HG03064 (cell line): ENCODE results near the gene APEX1.

Experiments used
- ATAC-seq: cut with Tn5 transposase; IDR thresholded peaks from one replicate; pipeline ENCODE4 v1.9.1; 2021; ENCODE audit warnings: low read depth; ENCODE audit not compliant: unreplicated experiment

Gene APEX1

DNA sequence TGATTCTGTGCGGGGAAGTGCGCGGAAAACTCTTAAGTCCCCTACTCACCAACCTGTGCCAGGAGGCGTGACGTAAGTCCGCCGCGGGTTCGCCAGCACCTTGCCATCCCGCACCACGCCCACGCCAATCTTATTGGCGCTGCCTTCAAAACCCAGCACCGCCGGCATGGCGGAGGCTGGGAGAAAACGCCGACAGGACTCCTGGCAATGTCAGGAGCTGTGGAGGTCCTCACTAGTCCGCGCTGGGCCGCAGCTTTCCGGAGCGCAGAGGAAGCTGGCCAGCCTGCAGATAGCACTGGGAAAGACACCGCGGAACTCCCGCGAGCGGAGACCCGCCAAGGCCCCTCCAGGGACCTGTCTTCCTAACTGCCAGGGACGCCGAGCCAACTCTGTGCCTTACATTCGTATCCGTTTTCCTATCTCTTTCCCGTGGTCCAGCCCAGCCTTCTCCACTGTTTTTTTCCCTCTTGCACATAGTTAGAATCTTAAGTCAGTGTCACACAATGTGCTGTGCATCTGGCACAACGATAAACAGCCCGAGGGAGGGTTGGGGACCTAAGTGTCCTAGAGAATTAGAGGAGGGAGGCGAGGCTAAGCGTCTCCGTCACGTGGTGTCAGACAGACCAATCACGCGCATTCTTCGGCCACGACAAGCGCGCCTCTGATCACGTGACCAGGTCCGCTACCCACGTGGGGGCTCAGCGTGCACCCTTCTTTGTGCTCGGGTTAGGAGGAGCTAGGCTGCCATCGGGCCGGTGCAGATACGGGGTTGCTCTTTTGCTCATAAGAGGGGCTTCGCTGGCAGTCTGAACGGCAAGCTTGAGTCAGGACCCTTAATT, at the start of gene APEX1, which contains the start of gene OSGEP:
TSS of gene APEX1 (plus strand) at position 711 of the 839 bp plus-strand sequence. CDS start 420 bp downstream, outside the sequence.
TSS of gene OSGEP (minus strand) at position 297 of the 839 bp plus-strand sequence. CDS start at position 168, 129 bp downstream.
- ATAC-seq: peak; percentile 77

- no peak for ATAC-seq
These were observed 45.8 kb upstream of the APEX1 start for GRCh38 chr14:20409226-20409625.

- peak; percentile 61 for ATAC-seq
These were observed 42.6 kb upstream of the APEX1 start for GRCh38 chr14:20412411-20412810.

- ATAC-seq: peak; percentile 73
These were observed 41.9 kb upstream of the APEX1 start, which contains the start of gene TEP1 for GRCh38 chr14:20412876-20413743. TEP1 (minus strand) TSS chr14:20413501; CDS start chr14:20408439, 5,062 bp downstream.

DNA sequence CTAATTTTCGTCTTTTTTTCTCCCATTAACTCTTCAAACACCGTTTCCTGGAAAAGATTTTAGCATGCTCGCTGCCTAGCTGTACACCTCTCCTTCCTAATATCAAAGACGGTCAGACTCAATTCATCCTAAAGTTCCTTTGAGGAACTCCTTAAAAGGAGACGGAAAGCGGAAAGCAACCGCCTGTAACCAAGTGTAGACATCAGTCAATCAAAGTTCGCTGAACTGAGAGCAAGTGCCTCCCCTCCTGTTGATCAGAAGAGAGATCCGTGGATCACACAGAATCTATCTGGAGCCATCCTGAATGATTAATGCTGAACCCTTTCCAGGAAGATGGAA, 41.3 kb upstream of the APEX1 start:
- peak; percentile 39 for ATAC-seq

DNA sequence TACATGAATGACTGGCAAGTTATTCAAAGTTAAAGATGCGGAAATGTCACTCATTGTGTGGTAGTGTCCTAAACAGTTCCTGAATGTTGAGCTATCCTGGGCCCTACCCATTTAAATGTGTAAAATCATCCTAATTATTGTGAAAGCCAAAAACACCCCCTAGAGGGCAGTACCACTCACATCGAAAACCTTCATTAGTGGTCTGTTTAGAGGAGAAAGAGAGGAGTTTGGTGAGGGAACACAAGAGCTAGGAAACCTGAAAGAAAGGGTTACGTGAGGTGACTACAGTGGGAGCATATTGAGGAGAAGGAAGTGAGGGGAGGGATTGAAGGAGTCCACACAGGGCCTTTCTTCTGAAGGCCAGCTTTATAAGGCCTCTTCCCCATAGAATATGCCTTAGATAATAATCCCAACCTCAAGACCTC, 39.2 kb upstream of the APEX1 start:
- ATAC-seq: no peak

DNA sequence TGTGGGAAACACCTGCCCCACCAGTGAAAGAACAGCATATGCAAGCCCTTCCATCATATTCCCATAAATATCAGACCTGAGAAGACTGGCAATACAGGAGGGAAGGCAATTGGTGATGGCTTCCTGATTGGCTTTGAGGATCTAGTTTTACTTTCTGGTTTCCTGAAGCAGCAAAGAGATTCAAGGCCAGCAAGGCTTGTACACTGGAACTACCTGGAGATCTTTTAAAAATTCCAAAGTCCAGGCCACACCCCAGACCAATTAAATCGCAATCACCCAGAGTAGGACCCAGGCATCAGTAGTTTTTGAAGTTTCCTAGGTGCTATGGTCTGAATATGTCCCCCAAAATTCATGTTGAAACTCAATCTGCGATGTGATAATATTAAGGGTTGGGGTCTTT, 38.8 kb upstream of the APEX1 start:
- ATAC-seq: no peak

GRCh38 chr14:20417250-20418186, 37.5 kb upstream of the APEX1 start:
- ATAC-seq: no peak

- ATAC-seq: no peak
These were observed 36.5 kb upstream of the APEX1 start for GRCh38 chr14:20418501-20418909.

DNA sequence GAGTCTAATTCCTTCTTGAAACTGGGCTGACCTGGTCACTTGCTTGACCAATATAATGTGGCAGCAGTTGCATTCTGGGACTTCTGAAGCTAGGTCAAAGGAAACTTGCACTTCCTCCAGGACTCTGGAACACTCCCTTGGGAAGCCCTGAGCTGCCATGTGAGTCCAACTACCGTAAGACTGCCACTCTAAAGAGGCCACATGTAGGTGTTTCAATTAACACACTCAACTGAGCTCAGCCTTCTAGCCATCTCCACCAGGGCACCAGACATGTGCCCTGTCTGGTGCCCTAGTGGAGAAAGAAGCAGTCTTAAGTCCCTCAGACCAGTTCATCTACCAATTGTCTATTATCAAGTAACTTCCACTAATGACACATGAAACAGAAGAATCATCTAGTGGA, 35.6 kb upstream of the APEX1 start:
- no peak for ATAC-seq

DNA sequence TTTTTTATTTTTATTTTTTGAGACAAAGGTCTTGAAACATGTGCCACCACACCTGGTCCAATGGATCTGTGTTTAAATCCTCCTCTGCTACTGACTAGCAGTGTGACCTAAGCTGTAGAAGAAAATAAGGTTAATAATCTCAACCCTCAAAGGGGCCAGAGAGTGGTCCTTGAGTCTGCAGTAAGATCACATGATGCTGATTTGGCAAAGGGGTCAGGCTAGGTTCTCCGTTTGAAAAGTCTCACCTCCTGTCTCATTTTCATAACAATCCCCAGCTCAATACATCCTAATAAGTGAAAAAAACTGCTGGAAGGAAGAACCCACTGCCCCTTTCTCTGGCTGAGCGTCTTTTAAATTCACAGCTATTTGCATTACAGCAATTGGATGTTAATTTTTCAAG, 33.8 kb upstream of the APEX1 start:
- ATAC-seq: no peak

DNA sequence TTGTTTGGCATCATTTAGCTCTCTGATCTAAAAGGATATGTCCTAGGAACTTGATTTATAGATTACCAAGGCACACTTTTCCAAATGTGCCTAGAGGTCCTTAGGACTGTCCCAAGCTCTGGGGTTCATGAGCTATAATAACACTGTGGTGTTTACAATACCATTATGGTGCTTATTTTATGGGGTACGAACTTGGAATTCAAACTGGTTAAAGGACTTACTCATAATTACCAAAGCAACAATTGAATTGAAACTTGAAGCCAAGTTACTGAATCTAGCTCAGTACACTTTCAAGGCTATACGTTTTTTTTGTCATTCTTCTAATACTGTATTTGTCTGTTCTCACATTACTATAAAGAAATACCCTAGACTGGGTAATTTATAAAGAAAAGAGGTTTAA, 32.1 kb upstream of the APEX1 start:
- ATAC-seq: no peak

DNA sequence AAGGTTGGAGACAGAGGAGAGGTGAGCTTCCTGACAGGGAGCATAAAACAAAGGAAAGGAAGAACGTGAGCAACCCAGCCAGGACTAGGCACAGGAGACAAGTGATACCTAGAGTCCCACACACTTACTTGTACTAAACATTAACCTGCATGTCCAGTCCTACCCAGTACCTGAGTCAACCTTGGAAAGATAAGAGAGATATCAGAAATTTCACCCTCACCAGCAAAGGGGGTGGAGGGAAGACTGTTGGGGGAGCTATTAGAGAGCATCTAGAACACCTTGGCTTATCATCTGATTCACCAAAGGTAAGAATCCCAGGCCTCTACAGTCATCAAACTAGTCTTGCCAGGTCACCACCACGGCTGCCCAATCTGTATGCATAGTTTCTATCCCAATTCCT, 30.2 kb upstream of the APEX1 start:
- no peak for ATAC-seq

DNA sequence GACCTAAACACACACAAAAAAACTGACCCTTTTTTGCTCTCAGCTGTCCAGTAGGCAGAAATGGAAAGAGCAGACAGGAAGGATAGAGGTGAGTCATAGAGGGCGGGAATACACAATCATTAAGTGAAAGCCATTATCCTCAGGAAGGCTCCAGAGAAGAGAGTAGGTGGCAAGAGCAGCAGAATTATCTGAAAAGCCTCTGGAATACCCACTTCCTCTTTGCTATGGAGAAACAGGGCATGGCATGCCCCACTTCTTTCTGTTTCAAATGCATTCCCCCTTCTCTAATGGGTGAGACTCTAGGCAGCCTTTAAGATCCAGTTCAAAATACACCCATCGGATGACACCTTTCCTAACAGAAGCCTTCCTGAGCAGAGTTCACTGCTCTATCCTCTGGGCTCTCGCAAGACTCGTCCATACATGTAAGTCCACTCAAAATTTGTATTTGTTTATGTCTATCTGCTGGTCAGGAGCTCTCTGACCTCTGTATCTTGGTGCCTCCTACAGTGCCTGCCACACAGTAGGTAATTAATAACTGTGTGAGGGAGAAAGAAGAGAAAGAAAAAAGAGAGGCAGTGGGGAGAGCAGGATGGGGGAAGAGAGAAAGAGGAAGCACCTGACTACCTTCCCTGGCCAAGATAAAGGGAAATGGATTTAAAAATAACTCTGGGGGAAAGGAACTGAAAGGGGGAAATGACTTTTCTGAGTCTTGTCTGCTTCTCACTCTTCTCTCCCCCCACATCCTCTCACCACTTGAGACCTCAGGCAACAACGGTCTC, 27.6 kb upstream of the APEX1 start:
- ATAC-seq: peak; percentile 53

DNA sequence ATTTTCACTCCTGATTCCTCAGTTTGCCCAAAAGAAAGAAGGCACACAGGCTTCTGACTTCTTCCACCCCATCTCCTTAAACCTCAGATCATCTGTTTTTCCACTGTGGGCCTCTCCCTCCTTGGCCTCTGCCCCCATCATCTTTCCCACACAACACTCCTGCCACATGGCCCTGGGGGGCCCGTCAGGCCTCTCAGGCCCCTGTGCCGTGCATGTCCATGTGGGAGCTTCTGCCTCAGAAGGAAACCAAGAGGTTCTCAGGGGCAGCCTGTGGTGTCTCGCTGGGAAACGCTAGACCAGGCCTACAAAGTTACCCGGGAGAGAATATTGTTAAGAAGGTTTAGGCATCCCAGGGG, 27.0 kb upstream of the APEX1 start:
- ATAC-seq: peak; percentile 14

- no peak for ATAC-seq
These were observed 26.2 kb upstream of the APEX1 start for GRCh38 chr14:20428802-20429201.

- no peak for ATAC-seq
These were observed 25.0 kb upstream of the APEX1 start for GRCh38 chr14:20429801-20430669.

- ATAC-seq: no peak
These were observed 20.1 kb upstream of the APEX1 start for GRCh38 chr14:20434701-20435581.
